HT-29 (cell line): ENCODE results near the gene BBX. TPM values are rescaled to one million over a fixed set of nuclear protein-coding genes. Genes with fewer than 3 reads are reported as not detected.
A peak's percentile ranks its signal among the peaks of the same experiment; 100 is the strongest.

Experiments used
- DNase-seq: peaks from one replicate; pipeline ENCODE4 v3.0.0-alpha.2; 2015; ENCODE audit warnings: low spot score
- total RNA-seq: library from RNA; depleted of rRNA; stranded (reverse); fragments of >200 nt; shearing (Covaris generic); gene quantifications from 2 replicates; pipeline ENCODE4 v1.2.3, GENCODE V29; 2014

The BBX gene
- total RNA-seq, 1 experiment from 2014 or later: 27.2 TPM

DNA sequence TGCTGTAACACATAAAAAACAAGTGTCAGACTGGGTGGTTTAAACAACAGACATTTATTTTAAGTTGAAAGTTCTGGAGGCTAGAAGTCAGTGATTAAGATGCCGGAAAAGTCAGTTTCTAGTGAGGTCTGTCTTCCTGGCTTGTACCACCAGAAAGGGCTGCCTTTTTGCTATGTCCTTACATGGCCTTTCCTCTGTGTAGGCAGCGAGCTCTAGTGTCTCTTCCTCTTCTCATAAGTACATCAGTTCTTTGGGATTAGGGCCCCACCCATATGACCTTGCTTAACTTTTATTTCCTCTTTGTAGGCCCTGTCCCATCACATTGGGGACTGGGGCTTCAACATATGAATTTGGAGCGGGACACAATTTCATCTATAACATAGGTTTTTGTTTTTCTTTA, 128.0 kb downstream of the BBX start:
- DNase-seq: no peak

DNA sequence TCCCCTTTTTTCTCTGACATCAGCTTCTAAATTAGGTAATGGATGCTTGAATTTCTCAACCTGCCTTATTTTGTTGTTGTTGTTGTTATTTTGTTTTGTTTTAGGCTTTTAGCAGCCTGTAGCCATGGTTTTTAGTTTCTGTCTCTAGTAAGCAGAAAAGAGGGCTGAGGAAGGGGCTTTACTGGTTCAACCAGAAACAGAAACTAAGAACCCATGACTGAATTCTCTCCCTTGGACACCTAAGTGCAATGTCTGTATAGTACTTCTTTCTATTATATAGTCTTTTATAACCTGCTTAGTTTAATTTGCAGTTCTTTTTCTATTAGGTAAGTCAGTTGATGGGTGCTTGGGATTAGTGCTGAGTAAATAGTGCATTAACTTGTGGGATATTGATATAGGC, 129.0 kb downstream of the BBX start:
- no peak for DNase-seq

DNA sequence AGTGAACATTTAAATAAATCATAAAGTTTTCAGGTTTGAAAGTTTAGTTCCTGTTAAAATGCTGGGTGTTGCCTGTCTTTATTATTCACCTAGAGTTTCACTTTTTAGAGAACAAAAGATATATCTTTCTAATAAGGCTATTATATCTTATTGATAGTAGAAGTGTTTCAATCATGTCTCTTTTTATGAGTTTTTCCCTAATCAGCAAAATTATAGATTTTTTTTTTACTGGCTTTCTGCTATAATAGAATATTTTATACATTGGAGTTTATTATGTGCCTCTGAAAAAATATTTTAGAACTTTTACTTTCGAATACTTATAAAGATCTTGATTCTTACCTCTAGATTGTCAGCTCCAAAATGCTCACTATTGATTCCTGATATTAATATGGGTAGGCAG, 131.5 kb downstream of the BBX start:
- no peak for DNase-seq

DNA sequence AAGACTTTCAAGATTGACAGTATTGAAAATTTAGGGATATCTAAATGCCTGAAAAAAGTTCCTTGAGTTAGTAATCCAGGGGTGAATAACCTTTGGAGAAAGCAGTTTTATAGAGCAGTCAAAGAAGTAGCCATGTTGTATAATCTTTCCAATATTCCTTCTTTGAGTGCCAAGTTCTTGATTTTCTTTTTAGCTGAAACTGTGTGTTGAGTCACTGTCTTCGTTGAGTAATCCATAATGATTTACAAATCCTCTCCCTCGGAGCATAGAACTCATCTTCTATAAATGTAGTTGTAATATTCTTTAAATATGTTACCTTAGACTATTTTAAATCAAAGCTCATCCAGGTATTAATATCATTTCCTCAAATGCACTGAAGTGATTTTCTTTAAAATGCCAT, 135.2 kb downstream of the BBX start:
- no peak for DNase-seq

DNA sequence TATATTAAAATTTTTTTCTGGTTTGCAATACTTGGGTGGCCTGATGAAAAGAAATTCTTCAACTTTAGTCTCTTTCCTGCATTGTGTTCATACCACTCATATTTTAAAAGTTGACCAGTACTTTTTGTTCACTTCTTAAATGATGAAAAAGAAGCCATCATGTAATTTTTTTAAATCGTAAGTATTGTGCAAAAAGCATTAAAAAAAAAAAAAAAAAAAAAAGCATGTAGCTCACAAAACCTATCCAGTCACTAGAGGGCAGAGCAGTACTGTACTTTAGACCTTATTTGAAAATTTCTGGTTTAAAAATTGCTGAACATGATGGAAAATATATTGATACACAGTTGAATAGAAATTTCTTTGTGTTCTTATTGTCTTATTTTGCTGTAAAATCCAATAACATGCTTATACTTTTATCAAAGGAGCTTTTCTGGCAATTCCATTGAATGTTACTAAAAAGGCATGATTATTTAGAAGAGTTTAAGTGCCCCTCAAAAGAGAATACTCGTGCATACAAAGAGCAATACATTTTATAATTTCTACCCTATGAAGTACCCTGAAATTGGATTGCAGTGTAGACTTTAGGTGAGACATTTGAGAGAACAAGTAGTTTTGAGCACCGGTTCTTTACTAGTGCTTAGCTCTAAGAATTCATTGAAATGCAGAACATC, 137.7 kb downstream of the BBX start:
- DNase-seq: peak; percentile 48

DNA sequence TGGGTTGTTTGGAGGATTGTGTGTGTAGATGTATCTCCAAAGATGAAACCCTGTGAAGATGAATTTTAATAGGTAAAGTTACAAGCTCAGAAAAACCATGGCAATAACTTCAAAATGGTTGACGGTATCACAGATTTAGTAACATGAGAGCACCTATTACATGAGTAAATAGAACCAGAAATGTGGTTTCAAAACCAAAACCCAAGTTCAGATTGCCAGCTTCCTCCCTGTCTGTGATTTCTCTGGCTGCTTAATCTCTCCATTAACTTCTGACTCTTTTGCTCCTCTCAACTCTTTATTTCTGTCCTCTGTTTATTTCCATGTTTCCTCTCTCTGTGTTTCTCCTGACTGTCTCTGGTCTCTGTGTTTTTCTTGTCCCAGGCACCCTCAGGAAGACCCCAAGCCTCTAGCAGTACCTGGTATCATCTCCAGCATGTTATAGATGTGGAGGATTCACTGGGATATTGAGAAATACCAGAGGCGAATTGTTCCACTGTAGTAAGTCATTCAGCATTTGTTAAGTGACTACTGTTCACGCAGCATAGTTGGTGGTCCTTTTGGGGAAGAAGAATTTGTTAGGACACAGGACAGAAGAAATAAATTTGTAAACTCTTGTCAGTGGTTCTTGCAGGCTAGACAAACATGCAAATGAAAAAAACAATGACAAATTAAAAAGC, 138.8 kb downstream of the BBX start:
- DNase-seq: no peak

DNA sequence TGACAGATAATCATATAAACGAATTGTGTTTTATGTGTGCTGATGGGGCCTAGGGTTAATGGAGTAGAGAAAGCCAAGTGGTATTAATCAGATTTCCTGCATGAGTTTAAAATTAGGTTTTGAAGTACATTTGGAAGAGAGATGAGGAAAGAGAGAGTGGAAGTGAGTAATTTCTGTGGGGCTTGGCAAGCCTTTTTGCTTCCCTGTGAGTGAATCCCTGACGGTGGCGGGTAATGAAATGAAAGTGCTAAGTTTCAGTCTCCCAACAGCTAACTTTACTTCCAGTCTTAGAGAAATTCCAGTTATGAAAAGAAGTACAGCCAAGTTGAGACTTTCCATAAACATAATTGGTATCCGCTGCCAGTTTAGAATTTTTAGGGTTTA, 139.4 kb downstream of the BBX start:
- no peak for DNase-seq

DNA sequence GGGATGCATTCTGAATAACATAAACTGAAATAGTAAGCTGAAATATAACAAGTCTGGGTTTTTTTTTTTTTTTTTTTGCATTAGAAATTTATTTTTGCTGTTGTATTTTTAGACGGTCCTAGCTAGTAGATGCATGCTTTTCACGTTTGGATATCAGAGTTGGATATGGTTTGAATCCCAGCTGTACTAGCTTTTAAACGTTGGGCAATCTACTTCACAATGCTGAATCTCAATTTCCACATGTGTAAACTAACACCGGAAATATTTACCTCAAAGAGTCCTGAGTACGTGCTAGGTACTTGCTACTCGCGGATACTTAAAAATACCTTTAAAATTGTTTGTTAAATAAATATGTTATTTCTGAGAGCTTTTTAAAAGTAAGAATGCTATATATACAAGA, 139.8 kb downstream of the BBX start:
- DNase-seq: no peak

DNA sequence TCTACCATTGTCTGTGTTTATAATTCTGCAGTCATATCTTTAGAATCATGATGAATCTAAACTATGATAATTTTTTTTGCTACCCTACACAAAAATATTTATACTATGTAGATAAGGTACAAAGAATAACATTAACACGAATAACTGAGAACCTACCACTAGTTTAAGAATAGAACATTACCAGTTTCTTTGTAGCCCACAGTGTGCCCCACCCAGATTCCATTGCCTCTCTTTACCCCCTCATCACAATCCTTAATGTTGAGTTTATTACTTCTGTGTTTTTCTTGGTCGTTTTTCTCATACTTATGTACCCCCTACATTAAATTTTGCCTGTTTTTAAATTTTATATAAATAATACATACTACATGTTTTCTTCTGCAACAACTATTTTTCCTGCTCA, 140.5 kb downstream of the BBX start:
- no peak for DNase-seq

DNA sequence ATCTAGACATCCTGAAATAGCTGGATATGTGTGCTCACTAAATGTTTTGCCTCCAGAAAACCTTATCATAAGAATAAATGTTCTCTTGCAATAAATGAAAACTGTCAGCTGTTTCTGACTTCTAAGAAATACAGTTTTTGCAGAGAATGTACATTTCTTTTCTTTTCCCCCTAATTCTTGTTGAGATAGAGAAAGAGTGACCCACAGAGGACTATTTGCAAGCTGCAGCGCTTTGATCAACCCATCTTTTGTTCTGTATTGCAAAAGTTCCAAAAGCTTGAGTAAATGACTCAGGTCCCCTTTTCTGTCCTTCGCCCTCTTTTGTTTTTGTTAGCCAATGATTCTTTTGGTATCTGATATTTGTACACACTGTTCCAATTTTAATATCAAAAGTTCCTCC, 141.9 kb downstream of the BBX start:
- no peak for DNase-seq

DNA sequence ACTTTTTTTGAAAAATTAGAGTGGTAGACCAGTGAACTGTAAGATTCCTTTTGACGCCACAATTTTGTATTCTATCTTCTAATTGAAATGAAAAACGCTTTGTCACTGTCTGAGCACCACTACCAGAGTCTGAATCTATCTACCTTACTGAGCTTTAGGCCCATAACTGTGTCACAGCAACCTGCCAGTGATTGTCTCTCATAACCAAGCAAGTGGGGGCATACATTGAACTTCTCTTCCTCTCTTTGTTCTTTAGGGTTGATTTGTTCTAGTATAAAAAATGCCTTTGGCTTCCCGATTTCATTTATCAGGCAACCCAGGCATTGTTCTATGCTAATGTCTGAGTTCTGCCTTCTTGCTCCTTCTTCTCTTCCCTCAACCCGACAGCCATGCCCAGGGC, 142.6 kb downstream of the BBX start:
- no peak for DNase-seq

DNA sequence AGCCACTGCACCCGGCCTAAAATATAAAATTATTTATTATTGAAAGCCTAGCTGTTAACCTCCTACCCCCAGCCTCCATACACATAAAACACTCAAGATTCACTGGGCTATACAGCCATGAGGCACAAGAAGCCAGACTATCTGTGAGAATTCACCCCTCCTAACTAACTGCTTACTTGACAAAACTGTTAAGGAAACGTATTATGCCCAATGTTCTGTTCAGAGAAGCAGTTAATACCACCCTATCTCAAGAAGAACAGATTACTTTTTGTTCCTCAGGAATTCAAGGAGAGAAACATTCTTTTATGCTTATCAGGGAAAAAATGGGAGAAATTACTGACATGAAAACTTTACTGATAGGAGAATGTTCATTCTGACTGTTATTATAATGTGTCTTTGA, 144.1 kb downstream of the BBX start:
- no peak for DNase-seq

DNA sequence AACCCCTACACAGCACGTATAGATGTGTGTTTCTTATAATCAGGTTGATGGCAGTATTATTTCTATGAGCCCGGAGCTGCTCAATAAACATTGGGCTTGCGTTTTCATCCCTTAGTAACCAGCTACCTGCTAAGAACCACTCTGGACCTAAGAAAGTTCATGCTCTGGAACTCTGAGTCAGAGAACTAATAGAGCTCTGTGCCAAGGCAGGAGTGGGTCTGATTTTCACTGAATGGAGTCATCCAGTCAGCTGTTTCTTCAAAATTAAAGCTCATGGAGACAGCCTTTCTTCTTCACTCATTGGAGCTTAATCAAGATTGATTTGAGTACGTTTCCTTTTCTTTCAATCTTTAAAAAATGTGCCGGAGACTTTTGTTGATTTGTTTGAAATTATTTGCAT, 145.7 kb downstream of the BBX start:
- no peak for DNase-seq

DNA sequence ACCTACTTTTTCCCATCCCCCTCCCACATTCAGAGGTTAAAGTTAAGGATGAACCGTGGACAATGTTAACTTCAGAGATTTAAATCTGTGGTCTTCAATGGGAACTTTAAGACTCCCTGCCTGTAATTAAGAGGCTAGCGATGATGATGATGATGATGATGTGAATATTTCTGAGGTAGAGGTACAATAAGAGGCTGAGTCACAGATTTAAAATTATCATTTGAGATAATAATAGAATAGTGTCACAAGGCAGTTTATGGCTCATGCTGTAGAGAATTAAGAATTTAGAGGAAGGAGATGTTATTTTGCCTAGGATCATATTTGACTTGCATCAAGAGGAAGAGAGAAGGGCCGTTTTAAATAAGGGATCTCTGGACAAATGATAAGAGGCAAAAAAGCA, 146.2 kb downstream of the BBX start:
- no peak for DNase-seq

DNA sequence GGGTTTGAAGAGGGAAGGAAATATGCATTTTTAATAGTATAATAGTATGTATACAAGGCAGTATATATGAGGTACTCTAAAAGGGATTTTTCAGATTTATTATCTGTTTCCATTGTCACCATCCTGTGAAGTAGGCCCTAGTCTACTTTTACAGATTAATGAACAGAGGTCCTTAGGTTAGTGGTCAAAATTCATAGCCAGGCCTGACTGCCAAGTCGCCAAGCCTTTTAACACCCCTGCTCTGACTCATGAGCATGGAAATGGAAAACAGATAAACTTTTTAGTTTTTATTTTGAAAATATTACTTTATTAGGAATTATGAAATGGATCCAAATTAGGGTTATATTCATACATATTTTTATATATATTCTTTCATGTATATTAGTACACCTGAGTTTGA, 146.9 kb downstream of the BBX start:
- no peak for DNase-seq

DNA sequence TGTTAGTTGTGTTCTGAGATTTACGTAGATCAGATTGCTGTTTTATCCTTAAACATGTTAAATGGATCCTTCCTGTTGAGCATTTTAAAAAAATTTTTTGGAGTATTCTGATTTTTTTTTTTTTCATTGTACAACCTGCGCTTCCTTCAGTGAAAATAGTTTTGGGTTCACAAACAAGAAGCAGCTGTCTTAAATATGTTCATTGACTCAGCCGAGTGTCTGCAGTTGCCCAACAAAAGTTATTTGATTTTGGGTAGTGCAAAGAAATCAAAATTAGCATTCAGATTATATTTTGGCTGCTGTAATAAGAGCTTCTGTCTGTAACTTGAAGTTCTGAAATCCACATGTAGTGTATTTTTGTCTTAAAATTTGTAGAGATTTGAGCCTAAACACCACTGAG, 148.2 kb downstream of the BBX start:
- DNase-seq: no peak

DNA sequence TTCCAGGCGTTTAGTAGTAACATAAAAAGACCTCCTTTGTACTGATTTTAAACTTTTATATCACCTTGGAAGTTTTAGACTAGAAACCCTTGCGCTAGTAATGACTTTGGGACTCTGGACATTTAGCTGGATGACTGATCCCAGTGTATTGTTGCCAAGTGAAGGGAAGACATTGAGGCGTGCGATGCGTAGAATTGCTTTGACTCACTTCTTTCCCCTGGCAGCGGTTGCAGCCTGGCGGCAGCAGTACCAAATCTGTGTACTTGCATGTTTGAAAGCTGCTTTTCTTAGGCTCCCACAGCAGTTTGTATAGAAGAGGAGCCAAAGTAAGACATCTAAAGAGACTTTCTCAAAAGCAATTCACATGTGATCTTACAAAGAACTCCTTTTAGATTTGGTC, 151.6 kb downstream of the BBX start:
- no peak for DNase-seq

DNA sequence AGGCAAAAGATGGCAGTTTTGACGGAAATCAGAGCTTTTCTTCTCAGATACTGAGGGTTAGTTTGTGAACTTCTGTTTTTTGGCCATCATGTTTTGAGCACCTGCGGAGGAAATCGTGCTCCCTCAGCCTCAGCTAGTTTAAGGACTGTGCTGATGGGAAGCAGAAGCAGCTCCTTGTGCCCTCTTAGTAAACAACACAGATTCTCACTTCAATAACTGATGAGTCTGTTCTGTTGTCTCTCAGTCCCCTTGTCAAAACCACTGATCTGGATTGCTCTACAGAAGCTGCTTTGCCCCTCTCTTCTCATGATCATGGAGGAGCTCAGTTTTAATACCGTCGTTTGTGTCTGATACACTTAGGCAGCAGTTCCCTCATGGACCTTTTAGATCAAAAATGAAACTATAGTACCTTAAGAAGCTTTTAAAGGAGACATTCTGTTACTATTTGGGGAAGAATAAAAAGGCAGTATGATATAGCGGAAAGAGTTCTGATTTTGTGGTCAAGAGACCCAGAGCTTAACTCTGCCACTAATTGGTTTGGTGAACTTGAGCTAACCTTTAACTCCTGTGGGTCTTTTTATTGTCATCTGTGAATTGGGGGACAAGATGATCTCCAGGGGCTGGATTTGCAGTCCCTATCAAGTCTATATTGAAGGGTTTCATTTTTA, 152.6 kb downstream of the BBX start:
- DNase-seq: no peak

DNA sequence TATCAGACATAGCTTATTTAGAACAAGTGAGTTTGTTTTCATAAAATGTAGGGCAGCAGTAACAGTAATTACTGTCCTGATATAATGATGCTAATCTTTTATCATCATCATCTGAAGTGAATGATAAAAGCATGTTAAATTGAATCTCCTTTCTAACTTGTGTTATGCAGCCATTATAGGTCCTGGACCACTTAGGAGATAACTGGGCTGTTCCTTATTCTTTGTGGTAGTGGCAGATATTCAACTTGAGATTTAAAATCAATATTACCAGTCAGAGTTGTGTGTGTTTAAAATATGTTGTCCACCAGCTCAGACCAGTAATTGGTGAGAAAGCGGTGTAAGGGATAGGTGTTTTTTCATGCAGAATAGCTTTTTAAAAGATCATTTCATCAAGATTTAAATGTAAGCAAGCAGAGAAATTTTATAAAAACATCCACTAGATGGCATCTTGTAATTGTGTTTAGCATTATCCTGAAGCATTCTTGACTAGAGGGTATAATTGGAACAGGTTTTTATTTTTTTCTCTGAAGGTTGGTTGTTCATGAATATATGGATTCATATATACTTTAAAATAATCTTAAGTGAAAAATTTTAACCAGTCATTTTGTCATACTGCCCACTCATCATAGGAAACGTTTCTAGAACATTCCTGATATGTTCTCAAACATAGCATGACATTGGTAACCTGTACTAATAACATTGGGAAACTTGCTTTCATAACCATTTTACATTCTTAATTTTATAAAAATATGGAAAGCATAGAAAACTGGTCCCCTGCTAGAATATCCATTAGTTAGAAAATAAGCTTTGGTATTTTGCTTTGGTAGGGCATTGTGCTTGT, 153.9 kb downstream of the BBX start:
- peak; percentile 51 for DNase-seq

DNA sequence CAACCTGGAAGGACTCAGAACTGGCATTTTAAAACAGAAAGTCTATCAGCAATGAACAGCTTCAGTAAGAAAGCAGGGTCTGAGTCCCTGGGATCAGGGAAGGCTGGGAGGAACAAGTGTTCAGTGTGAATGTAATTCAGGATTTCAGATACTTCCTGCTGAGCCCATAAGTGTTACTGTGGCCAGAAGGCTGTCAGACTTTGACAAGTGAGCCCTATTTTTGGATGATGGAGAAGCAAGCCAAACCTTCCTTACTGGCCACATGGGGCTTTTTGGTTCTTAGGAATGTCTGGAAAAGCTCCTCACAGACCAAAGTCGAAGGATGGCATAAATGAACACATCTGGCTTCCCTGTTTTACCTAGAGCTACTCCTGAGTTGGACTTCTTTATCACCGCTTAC, 157.2 kb downstream of the BBX start:
- no peak for DNase-seq

DNA sequence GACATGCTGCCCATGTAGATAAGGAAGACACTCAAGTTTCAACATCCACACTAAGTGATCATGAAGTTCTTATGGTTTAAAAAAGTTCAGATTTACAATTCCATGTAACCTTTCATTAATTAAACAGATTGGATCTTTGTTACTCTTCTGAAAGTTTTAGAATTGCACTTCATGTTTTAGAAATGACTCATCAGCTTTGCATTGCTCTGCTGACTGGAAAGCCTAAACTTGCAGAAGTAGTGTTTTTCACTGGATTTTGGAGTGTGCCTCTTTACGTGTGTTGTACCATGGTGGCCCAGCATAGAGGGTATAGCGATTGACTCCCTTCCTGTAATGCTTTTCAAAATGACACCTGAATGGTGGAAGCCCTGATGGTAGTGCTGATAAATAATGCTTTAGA, 157.9 kb downstream of the BBX start:
- DNase-seq: no peak

DNA sequence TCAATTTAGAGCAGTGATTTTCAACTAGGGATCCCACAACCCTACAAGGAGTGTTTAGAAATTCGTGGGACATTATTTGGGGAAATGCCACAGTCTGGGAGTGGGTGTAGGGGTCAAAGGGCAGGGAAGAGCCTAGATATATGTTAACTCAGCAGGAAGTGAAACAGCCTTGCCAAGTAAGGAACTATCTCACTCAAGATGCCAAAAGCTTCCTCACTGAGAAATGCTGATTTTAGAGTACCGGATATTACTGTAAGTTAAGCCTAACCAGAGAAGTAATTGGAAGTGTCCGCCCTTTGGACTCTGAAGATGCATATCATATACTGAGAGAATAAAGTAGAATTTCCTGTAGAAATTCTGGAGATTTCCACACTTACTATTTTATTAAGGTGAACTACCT, 158.6 kb downstream of the BBX start:
- no peak for DNase-seq
